A549 (cell line): ENCODE results near the gene CFAP100.

Source experiments
- BHLHE40 ChIP-seq: IDR thresholded peaks from 2 replicates; pipeline ENCODE4 v1.6.1; 2012; ENCODE audit warnings: low read depth, low read length, inconsistent platforms
- CEBPB ChIP-seq, 2 experiments: fragments of >200 bp in 1 of 2; sonication (Bioruptor Twin) in 1 of 2; formaldehyde crosslinking in 1 of 2; IDR thresholded peaks; 2 replicates each; pipeline ENCODE4 v1.6.1; 2012 to 2016
- EP300 ChIP-seq, 2 experiments: fragments of >200 bp; sonication (Bioruptor Twin); formaldehyde crosslinking; IDR thresholded peaks; 2 replicates in 1 of 2; 3 replicates in 1 of 2; pipeline ENCODE4 v1.6.1; 2016 to 2017
- MAFK ChIP-seq: fragments of 450-650 bp; IDR thresholded peaks from 2 replicates; pipeline ENCODE4 v1.6.1; 2014; ENCODE audit not compliant: partially characterized antibody
- MYC ChIP-seq: IDR thresholded peaks from 2 replicates; pipeline ENCODE4 v1.6.1; 2012; ENCODE audit warnings: mild to moderate bottlenecking, inconsistent platforms, low read length, improper control_type of control experiment, borderline replicate concordance
- POLR2A ChIP-seq: IDR thresholded peaks from 2 replicates; pipeline ENCODE4 v1.6.1; 2012; ENCODE audit warnings: mild to moderate bottlenecking, low read length
- POLR2AphosphoS2 ChIP-seq: conservative IDR thresholded peaks from 2 replicates; pipeline ENCODE4 v1.6.1; 2012; ENCODE audit warnings: low read length, improper control_type of control experiment, inconsistent platforms
- RCOR1 ChIP-seq: fragments of 150-350 bp; IDR thresholded peaks from 2 replicates; pipeline ENCODE4 v1.6.1; 2014; ENCODE audit warnings: antibody characterized with exemption, low read length, low read depth
- SMC3 ChIP-seq: fragments of >200 bp; sonication (Bioruptor Twin); formaldehyde crosslinking; IDR thresholded peaks from 3 replicates; pipeline ENCODE4 v1.6.1; 2018; ENCODE audit warnings: inconsistent platforms
- SREBF2 ChIP-seq: fragments of 450-650 bp; IDR thresholded peaks from 2 replicates; pipeline ENCODE4 v1.6.1; 2014; ENCODE audit warnings: mild to moderate bottlenecking, moderate library complexity
- TF ChIP-seq, protein P1 (sequence below): fragments of >200 bp; sonication (Bioruptor Twin); formaldehyde crosslinking; IDR thresholded peaks from 3 replicates; pipeline ENCODE4 v1.5.1; 2016
- TF ChIP-seq, protein P2 (sequence below): IDR thresholded peaks from 2 replicates; pipeline ENCODE4 v1.6.1; 2012
- TF ChIP-seq, protein P3 (sequence below): fragments of 450-650 bp; IDR thresholded peaks from 2 replicates; pipeline ENCODE4 v1.6.1; 2014; ENCODE audit warnings: antibody characterized with exemption

DNA sequence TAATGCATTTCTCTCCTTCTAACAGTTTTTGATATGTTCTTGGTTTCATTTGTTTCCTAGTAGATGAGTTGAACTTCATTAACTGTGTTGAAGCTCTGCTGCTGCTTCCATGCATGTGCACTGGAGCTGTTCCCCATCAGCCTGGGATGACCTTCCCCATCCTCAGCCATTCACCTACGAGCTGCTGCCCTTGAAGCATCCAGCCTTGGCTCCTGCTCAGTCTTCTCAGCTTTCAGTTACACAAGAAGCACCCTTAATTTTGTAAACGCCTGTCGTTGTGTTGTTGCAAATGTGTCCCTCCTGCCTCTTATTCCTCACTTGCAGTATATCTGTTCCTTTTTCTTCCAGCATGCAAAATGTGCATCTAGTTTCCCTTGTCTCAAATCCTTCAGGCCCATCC, 89.4 kb downstream of the CFAP100 start:
- TF ChIP-seq, protein P1, sequence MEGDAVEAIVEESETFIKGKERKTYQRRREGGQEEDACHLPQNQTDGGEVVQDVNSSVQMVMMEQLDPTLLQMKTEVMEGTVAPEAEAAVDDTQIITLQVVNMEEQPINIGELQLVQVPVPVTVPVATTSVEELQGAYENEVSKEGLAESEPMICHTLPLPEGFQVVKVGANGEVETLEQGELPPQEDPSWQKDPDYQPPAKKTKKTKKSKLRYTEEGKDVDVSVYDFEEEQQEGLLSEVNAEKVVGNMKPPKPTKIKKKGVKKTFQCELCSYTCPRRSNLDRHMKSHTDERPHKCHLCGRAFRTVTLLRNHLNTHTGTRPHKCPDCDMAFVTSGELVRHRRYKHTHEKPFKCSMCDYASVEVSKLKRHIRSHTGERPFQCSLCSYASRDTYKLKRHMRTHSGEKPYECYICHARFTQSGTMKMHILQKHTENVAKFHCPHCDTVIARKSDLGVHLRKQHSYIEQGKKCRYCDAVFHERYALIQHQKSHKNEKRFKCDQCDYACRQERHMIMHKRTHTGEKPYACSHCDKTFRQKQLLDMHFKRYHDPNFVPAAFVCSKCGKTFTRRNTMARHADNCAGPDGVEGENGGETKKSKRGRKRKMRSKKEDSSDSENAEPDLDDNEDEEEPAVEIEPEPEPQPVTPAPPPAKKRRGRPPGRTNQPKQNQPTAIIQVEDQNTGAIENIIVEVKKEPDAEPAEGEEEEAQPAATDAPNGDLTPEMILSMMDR: no peak
- no peak for TF ChIP-seq EP300 (IDR thresholded peaks at IDR 0.05)
- TF ChIP-seq BHLHE40: no peak
- TF ChIP-seq CEBPB (IDR thresholded peaks at IDR 0.05): no peak
- TF ChIP-seq, protein P2, sequence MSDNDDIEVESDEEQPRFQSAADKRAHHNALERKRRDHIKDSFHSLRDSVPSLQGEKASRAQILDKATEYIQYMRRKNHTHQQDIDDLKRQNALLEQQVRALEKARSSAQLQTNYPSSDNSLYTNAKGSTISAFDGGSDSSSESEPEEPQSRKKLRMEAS: no peak
- no peak for TF ChIP-seq POLR2A
- TF ChIP-seq MAFK: no peak
- TF ChIP-seq RCOR1: no peak
- TF ChIP-seq SREBF2: no peak
- TF ChIP-seq, protein P3, sequence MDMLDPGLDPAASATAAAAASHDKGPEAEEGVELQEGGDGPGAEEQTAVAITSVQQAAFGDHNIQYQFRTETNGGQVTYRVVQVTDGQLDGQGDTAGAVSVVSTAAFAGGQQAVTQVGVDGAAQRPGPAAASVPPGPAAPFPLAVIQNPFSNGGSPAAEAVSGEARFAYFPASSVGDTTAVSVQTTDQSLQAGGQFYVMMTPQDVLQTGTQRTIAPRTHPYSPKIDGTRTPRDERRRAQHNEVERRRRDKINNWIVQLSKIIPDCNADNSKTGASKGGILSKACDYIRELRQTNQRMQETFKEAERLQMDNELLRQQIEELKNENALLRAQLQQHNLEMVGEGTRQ: no peak
- no peak for TF ChIP-seq POLR2AphosphoS2
- no peak for TF ChIP-seq SMC3
- no peak for TF ChIP-seq MYC
